Measurements from ENCODE around the gene PLBD2.
A peak's percentile ranks its signal among the peaks of the same experiment; 100 is the strongest.

The PLBD2 gene, protein sequence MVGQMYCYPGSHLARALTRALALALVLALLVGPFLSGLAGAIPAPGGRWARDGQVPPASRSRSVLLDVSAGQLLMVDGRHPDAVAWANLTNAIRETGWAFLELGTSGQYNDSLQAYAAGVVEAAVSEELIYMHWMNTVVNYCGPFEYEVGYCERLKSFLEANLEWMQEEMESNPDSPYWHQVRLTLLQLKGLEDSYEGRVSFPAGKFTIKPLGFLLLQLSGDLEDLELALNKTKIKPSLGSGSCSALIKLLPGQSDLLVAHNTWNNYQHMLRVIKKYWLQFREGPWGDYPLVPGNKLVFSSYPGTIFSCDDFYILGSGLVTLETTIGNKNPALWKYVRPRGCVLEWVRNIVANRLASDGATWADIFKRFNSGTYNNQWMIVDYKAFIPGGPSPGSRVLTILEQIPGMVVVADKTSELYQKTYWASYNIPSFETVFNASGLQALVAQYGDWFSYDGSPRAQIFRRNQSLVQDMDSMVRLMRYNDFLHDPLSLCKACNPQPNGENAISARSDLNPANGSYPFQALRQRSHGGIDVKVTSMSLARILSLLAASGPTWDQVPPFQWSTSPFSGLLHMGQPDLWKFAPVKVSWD

DNA sequence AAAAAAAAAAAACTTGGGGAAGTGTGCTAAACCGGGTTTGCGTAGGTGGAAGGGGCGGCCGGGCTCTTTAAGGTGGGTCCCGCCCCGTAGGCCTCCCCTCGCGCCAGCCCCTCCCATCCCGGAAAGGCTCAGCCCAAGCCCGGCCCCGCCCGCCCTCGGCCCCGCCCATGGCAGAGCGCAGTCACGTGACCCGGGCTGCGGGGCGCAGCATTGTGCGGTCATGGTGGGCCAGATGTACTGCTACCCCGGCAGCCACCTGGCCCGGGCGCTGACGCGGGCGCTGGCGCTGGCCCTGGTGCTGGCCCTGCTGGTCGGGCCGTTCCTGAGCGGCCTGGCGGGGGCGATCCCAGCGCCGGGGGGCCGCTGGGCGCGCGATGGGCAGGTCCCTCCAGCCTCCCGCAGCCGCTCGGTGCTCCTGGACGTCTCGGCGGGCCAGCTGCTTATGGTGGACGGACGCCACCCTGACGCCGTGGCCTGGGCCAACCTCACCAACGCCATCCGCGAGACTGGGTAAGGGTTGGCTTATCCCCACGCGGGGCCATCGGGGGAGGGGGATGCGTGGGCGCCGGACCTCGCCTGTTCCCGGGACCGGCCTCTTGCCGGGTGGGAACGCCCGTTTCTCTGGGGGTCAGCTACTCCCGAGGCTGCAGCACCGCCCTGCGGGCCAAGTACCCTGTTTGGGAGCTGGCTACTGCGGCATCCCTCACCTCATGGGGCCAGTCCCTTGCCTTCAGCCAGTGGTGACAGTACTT is at the start of gene PLBD2:
PLBD2 (plus strand) TSS at position 207 of the 752 bp plus-strand sequence; CDS start at position 221, 14 bp downstream.
- peak within 1 kb of the TSS; percentile 90 for H3K4me3 ChIP-seq (ENCODE audit: low read depth, low read length)
- peaks cover 16% of the 10 kb centered on the region for H3K79me2 ChIP-seq (ENCODE audit: control insufficient read depth, insufficient read depth, low read length, unreplicated experiment)
- no peaks in the 10 kb centered on the region for H3K27me3 ChIP-seq (ENCODE audit: insufficient read depth, low read length)
- no peaks in the 10 kb centered on the region for H3K36me3 ChIP-seq (ENCODE audit: insufficient read depth, low read length)
- peak within 1 kb of the TSS; percentile 86 for H2AFZ ChIP-seq (ENCODE audit: low read length, unreplicated experiment)
- peaks cover 9% of the 10 kb centered on the region for H3K4me1 ChIP-seq (ENCODE audit: control insufficient read depth, insufficient read depth, low read length, unreplicated experiment)
- H3K27ac ChIP-seq (ENCODE audit: low read depth, low read length): 0 out of 2 replicates have a peak within 1 kb of the TSS, but pooled peaks have one; percentile 14

DNA sequence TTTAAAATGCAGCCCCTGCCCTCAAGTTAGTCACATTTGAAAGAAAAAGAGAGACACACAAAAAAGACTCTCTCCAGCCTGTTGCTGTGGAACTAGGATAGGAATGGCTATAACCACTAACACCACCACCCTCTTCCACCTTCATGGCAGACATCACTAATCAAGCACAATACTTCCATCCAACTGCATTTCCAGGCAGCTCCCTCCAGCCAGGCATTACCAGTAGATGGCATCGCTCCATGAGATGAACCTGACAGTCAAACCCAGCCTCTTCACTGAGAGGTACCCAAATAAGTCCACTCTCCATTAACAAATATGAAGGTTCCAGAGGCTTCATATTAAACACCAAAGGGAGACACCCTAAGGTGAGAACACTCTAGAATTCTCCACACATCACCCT is 47.9 kb upstream of the PLBD2 start:
- Histone ChIP-seq H3K4me3 (ENCODE audit: low read depth, low read length) (no peak overlapping the region), H3K4me1 (ENCODE audit: control insufficient read depth, insufficient read depth, low read length, unreplicated experiment) (no peaks in the 10 kb centered on the region), H3K27me3 (ENCODE audit: insufficient read depth, low read length) (no peaks in the 10 kb centered on the region), H3K79me2 (ENCODE audit: control insufficient read depth, insufficient read depth, low read length, unreplicated experiment) (no peaks in the 10 kb centered on the region), H3K27ac (ENCODE audit: low read depth, low read length) (no peak overlapping the region), H2AFZ (ENCODE audit: low read length, unreplicated experiment) (no peak overlapping the region), H3K36me3 (ENCODE audit: insufficient read depth, low read length) (peaks cover 5% of the 10 kb centered on the region; the same call in 1 of the 2 replicates)

DNA sequence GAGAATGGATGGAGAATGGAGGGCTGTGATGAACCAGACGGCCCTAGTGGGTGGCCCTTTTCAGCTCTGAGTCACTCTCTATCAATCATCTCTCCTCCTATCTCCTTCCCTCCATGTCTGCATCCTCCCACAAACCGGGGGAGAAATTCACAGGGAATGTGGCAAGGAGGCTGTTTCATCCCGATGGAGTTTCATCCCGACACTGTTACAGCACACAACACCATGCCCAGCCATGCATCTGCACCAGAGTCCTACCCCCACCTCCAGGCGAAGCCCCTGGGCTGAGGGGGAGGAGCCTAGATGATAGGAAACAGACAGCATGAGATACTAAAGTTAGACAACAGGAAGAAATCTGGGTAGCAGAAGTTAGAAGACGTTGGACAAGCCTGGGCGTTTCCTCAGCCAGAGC is 44.3 kb upstream of the PLBD2 start:
- no peaks in the 10 kb centered on the region for H3K79me2 ChIP-seq (ENCODE audit: control insufficient read depth, insufficient read depth, low read length, unreplicated experiment)
- no peak overlapping the region for H3K27ac ChIP-seq (ENCODE audit: low read depth, low read length)
- no peaks in the 10 kb centered on the region for H3K27me3 ChIP-seq (ENCODE audit: insufficient read depth, low read length)
- H3K4me1 ChIP-seq (ENCODE audit: control insufficient read depth, insufficient read depth, low read length, unreplicated experiment): no peaks in the 10 kb centered on the region
- no peak overlapping the region for H3K4me3 ChIP-seq (ENCODE audit: low read depth, low read length)
- peaks cover 9% of the 10 kb centered on the region; the same call in 1 of the 2 replicates for H3K36me3 ChIP-seq (ENCODE audit: insufficient read depth, low read length)
- no peak overlapping the region for H2AFZ ChIP-seq (ENCODE audit: low read length, unreplicated experiment)

GRCh38 chr12:113315358-113315757 is 43.0 kb upstream of the PLBD2 start:
- no peak overlapping the region for H3K27ac ChIP-seq (ENCODE audit: low read depth, low read length)
- no peak overlapping the region for H3K4me3 ChIP-seq (ENCODE audit: low read depth, low read length)
- H3K36me3 ChIP-seq (ENCODE audit: insufficient read depth, low read length): peaks cover 8% of the 10 kb centered on the region; the same call in 1 of the 2 replicates
- no peak overlapping the region for H2AFZ ChIP-seq (ENCODE audit: low read length, unreplicated experiment)
- no peaks in the 10 kb centered on the region for H3K4me1 ChIP-seq (ENCODE audit: control insufficient read depth, insufficient read depth, low read length, unreplicated experiment)
- no peaks in the 10 kb centered on the region for H3K79me2 ChIP-seq (ENCODE audit: control insufficient read depth, insufficient read depth, low read length, unreplicated experiment)
- H3K27me3 ChIP-seq (ENCODE audit: insufficient read depth, low read length): no peaks in the 10 kb centered on the region

GRCh38 chr12:113316155-113316554 is 42.2 kb upstream of the PLBD2 start:
- Histone ChIP-seq H3K36me3 (ENCODE audit: insufficient read depth, low read length) (peaks cover 5% of the 10 kb centered on the region; the same call in 1 of the 2 replicates), H3K27ac (ENCODE audit: low read depth, low read length) (no peak overlapping the region), H3K4me3 (ENCODE audit: low read depth, low read length) (no peak overlapping the region), H3K79me2 (ENCODE audit: control insufficient read depth, insufficient read depth, low read length, unreplicated experiment) (no peaks in the 10 kb centered on the region), H3K4me1 (ENCODE audit: control insufficient read depth, insufficient read depth, low read length, unreplicated experiment) (no peaks in the 10 kb centered on the region), H3K27me3 (ENCODE audit: insufficient read depth, low read length) (no peaks in the 10 kb centered on the region), H2AFZ (ENCODE audit: low read length, unreplicated experiment) (no peak overlapping the region)

GRCh38 chr12:113317122-113317521 is 41.3 kb upstream of the PLBD2 start:
- no peaks in the 10 kb centered on the region for H3K4me1 ChIP-seq (ENCODE audit: control insufficient read depth, insufficient read depth, low read length, unreplicated experiment)
- no peak overlapping the region for H3K4me3 ChIP-seq (ENCODE audit: low read depth, low read length)
- no peaks in the 10 kb centered on the region for H3K79me2 ChIP-seq (ENCODE audit: control insufficient read depth, insufficient read depth, low read length, unreplicated experiment)
- no peak overlapping the region for H3K27ac ChIP-seq (ENCODE audit: low read depth, low read length)
- peaks cover 7% of the 10 kb centered on the region; the same call in 1 of the 2 replicates for H3K36me3 ChIP-seq (ENCODE audit: insufficient read depth, low read length)
- no peaks in the 10 kb centered on the region for H3K27me3 ChIP-seq (ENCODE audit: insufficient read depth, low read length)
- no peak overlapping the region for H2AFZ ChIP-seq (ENCODE audit: low read length, unreplicated experiment)

DNA sequence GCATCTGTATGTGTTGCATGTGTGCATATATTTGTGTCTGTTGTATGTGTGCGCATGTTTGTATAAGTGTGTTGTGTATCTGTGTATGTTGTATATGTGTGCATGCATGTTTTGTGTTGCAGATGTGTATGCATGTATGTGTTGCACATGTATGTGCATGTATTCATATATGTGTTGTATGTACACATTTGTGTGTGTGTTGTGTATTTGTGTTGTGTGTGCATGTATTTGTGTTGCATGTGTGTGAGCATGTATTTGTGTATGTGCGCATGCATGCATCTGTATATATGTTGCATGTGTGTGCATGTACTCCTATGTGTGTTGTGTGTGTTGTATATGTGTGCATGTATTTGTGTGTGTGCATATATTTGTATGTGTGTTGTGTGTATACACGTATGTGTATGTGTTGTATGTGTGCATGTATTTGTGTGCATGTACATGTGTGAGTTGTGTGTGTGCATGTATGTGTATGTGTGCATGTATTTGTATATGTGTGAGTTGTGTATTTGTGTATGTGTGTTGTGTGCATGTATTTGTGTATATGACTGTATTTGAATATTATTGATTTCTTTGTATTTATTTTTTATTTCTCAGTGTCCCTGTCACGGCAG is 40.2 kb upstream of the PLBD2 start:
- H3K4me3 ChIP-seq (ENCODE audit: low read depth, low read length): no peak overlapping the region
- no peaks in the 10 kb centered on the region for H3K4me1 ChIP-seq (ENCODE audit: control insufficient read depth, insufficient read depth, low read length, unreplicated experiment)
- H3K79me2 ChIP-seq (ENCODE audit: control insufficient read depth, insufficient read depth, low read length, unreplicated experiment): no peaks in the 10 kb centered on the region
- peaks cover 7% of the 10 kb centered on the region; the same call in 1 of the 2 replicates for H3K36me3 ChIP-seq (ENCODE audit: insufficient read depth, low read length)
- H3K27ac ChIP-seq (ENCODE audit: low read depth, low read length): no peak overlapping the region
- H2AFZ ChIP-seq (ENCODE audit: low read length, unreplicated experiment): no peak overlapping the region
- H3K27me3 ChIP-seq (ENCODE audit: insufficient read depth, low read length): no peaks in the 10 kb centered on the region

DNA sequence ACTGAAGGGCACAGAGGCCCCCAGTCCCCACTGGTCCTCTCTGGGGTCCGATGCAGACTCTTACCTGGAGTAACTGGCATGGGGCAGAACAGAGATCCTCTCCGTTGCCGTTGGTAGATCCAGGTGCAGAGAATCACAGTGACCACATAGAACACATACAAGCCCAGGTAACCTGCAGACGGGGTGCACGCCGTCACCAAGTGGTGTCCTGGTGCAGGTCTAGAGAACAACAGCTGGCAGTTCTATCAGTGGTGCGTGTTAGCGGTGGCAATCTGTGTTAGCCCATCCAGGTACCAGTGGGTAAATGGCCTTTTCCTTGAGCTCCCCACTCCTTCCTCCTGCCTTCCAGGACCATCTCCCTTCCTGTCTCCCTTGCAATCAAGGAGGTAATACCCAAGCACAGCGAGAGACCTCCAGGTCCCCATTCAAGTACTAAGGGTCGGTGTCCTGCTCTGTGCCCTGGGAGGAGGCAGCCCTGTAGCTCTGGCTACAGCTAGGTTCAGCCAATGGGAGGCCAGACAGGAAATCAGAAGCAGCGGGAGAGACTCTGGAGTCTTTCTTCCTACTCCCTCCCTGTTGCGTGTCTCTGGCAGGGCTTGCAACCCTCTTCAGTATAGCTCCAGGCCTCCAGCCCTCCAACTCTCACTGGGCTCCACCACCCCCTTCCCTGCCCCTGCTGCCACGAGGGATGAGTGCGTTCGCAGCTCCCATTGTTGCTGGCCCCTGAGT is 39.3 kb upstream of the PLBD2 start:
- Histone ChIP-seq H3K27me3 (ENCODE audit: insufficient read depth, low read length) (no peaks in the 10 kb centered on the region), H2AFZ (ENCODE audit: low read length, unreplicated experiment) (no peak overlapping the region), H3K79me2 (ENCODE audit: control insufficient read depth, insufficient read depth, low read length, unreplicated experiment) (no peaks in the 10 kb centered on the region), H3K4me3 (ENCODE audit: low read depth, low read length) (no peak overlapping the region), H3K36me3 (ENCODE audit: insufficient read depth, low read length) (peaks cover 7% of the 10 kb centered on the region; the same call in 1 of the 2 replicates), H3K4me1 (ENCODE audit: control insufficient read depth, insufficient read depth, low read length, unreplicated experiment) (no peaks in the 10 kb centered on the region), H3K27ac (ENCODE audit: low read depth, low read length) (no peak overlapping the region)

DNA sequence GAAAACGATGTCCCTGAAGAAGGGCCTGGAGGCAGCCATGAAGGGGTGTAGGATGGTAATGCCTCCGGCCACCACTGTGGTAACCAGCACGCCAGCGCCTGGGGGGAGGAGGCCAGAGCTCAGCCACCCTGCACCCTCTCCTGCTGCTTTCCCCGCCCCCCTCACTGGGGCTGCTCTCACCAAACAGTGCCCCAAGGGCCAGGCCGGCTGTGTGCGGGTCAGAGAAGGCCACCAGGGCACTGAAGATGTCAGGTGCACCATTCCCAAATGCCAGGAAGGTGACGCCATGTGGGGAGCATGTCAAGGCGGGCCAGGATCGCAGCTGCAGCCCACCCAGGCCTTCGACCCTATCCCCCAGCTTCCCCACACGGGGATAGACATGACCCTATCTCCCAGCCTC is 38.0 kb upstream of the PLBD2 start:
- Histone ChIP-seq H3K36me3 (ENCODE audit: insufficient read depth, low read length) (peaks cover 7% of the 10 kb centered on the region; the same call in 1 of the 2 replicates), H2AFZ (ENCODE audit: low read length, unreplicated experiment) (no peak overlapping the region), H3K79me2 (ENCODE audit: control insufficient read depth, insufficient read depth, low read length, unreplicated experiment) (no peaks in the 10 kb centered on the region), H3K27ac (ENCODE audit: low read depth, low read length) (no peak overlapping the region), H3K4me1 (ENCODE audit: control insufficient read depth, insufficient read depth, low read length, unreplicated experiment) (no peaks in the 10 kb centered on the region), H3K4me3 (ENCODE audit: low read depth, low read length) (no peak overlapping the region), H3K27me3 (ENCODE audit: insufficient read depth, low read length) (no peaks in the 10 kb centered on the region)

- Histone ChIP-seq H3K4me3 (ENCODE audit: low read depth, low read length) (no peak overlapping the region), H3K27ac (ENCODE audit: low read depth, low read length) (peak overlapping the region; percentile 15; the same call in 1 of the 2 replicates), H3K79me2 (ENCODE audit: control insufficient read depth, insufficient read depth, low read length, unreplicated experiment) (no peaks in the 10 kb centered on the region), H3K27me3 (ENCODE audit: insufficient read depth, low read length) (no peaks in the 10 kb centered on the region), H3K36me3 (ENCODE audit: insufficient read depth, low read length) (peaks cover 7% of the 10 kb centered on the region; the same call in 1 of the 2 replicates), H3K4me1 (ENCODE audit: control insufficient read depth, insufficient read depth, low read length, unreplicated experiment) (peaks cover 9% of the 10 kb centered on the region), H2AFZ (ENCODE audit: low read length, unreplicated experiment) (no peak overlapping the region)
Measured at GRCh38 chr12:113322343-113322742, 36.0 kb upstream of the PLBD2 start.
